Psoas muscle (tissue), 8 donors: Measurements from ENCODE around the gene ITPR1. TPM values are rescaled to one million over a fixed set of nuclear protein-coding genes. Genes with fewer than 3 reads are reported as not detected.

Experiments
- ATAC-seq, 4 donors: fragments of 200-7000 bp; cut with Tn5 transposase; one replicate each; pipeline ENCODE4 v1.9.1; 2020; ENCODE audit warnings: moderate library complexity in 3 of 4, mild to moderate bottlenecking in 2 of 4
- DNase-seq, 2 donors: peaks; one replicate each; pipeline ENCODE4 v3.0.0-alpha.2; 2020
- H3K27ac ChIP-seq: fragments of 200-600 bp; one replicate; pipeline ENCODE4 v1.8.0; 2022
- H3K27me3 ChIP-seq, 3 donors: fragments of 200-600 bp in 1 of 3; one replicate each; pipeline versions ENCODE4 v1.6.1 to v1.8.0; 2013 to 2022; ENCODE audit warnings: low read length in 2 of 3, mild to moderate bottlenecking in 2 of 3, moderate library complexity in 1 of 3; ENCODE audit not compliant: insufficient read depth in 3 of 3
- H3K36me3 ChIP-seq, 2 donors: fragments of 200-600 bp in 1 of 2; one replicate each; pipeline versions ENCODE4 v1.6.1 to v1.8.0; 2013 to 2022; ENCODE audit warnings: low read depth in 1 of 2, mild to moderate bottlenecking in 1 of 2, moderate library complexity in 1 of 2; ENCODE audit not compliant: insufficient read depth in 1 of 2
- H3K4me1 ChIP-seq: fragments of 200-600 bp; one replicate; pipeline ENCODE4 v1.8.0; 2022
- H3K4me3 ChIP-seq: fragments of 200-600 bp; one replicate; pipeline ENCODE4 v1.8.0; 2022; ENCODE audit warnings: mild to moderate bottlenecking
- H3K9me3 ChIP-seq: fragments of 200-600 bp; one replicate; pipeline ENCODE4 v1.8.0; 2022
- CTCF ChIP-seq: fragments of 200-600 bp; IDR thresholded peaks from one replicate; pipeline ENCODE4 v1.8.0; 2022; ENCODE audit warnings: antibody characterized with exemption
- WGBS, 3 donors: extraction: QIAGEN DNeasy Blood & Tissue Kit; methylation state at CpG; one replicate each; pipeline versions ENCODE4 v1.1.6 to v1.1.7; 2013; 5-methylcytosine and 5-hydroxymethylcytosine counted together
- intact Hi-C, 2 donors: fragments of 100-400 bp; cut with DNase I; formaldehyde crosslinking; loops; one replicate each; pipeline versions ENCODE4 v1.11.0 to v1.14.2; 2022
- polyA plus RNA-seq, 3 donors: library from polyadenylated mRNA; stranded (reverse); fragments of 200-250 nt; gene quantifications; one replicate each; pipeline ENCODE4 v1.2.3, GENCODE V29; 2013
- total RNA-seq, 4 donors: library from RNA; stranded (reverse); fragmentation: NEBNext Ultra II Directional in 2 of 4; extraction: Animal tissue kit (Norgen Biotek cat#: 25700) in 2 of 4; gene quantifications; one replicate each; pipeline versions ENCODE4 v1.2.1 to v1.2.4, GENCODE V29; 2021 to 2023
- donor health status: healthy with polysubstance abuse.
- donor health status: DM: no; HTN: no; CAD: no; lungs with moderate emphysema.
- donor health status: Bipolar disorder and iron deficiency.
- donor health status: healthy.
- donor health status: DM: yes; HTN: yes; CAD: no.
- donor health status: DM: no; HTN: no; CAD: no.
- donor health status: DM: no; HTN: no; CAD: no.
- donor health status: DM: yes; HTN: yes; CAD: no.

The ITPR1 gene
- total and polyA plus RNA-seq, 7 donors, result 4.4 to 9.2 (median 8.8) TPM

- no peaks in the 10 kb centered on the region for H3K36me3 ChIP-seq
- H3K27me3 ChIP-seq, result no peaks in the 10 kb centered on the region
- DNase-seq, result no peak
- no peaks in the 10 kb centered on the region for H3K4me1 ChIP-seq
- no peak overlapping the region for H3K4me3 ChIP-seq
- no peak for ATAC-seq
- intact Hi-C loops, result no loop called here
- H3K27ac ChIP-seq, result no peak overlapping the region
- 38 to 51% (median 39%) methylated on average over 1 of the region's 1 CpG for WGBS, 3 donors
- H3K9me3 ChIP-seq, result no peaks in the 10 kb centered on the region
- TF ChIP-seq CTCF, result no peak
These were observed 16.7 kb upstream of the ITPR1 start for GRCh38 chr3:4476496-4476895.

GRCh38 chr3:4478261-4478660, 14.9 kb upstream of the ITPR1 start:
- no peaks in the 10 kb centered on the region for H3K9me3 ChIP-seq
- intact Hi-C loops, result no loop called here
- no peaks in the 10 kb centered on the region for H3K4me1 ChIP-seq

DNA sequence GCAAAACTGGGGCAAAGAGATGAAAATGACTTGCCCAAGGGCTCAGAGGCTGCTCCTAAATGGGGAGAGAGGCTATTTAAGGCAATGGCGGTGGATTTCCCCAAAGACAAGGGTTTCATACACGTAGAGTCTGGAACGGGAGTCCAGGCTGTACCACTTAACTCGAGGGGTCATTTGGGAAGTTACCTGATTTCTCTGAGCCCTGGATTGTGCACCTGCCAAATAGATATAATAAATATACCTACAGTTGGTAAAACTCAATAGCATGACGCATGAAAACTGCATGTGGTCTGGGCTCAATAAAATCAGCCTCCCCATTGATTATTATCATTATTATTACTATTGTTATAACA, 1.3 kb upstream of the ITPR1 start:
- peak overlapping the region; percentile 85 for H3K27ac ChIP-seq
- H3K4me3 ChIP-seq, result peak overlapping the region; percentile 72
- H3K4me1 ChIP-seq, result peaks cover 13% of the 10 kb centered on the region
- no peaks in the 10 kb centered on the region for H3K9me3 ChIP-seq
- intact Hi-C loops, result loop anchor here (2.0 to 10.0 kb wide), 3 partner anchors 25 to 137 kb away; partner anchors contain the start of gene SUMF1 (in 1 of the 2)
- WGBS, 3 donors, result 29 to 37% (median 34%) methylated on average over 5 of the region's 5 CpGs
- no peaks in the 10 kb centered on the region for H3K27me3 ChIP-seq
- no peak for DNase-seq
- no peak for TF ChIP-seq CTCF
- no peak for ATAC-seq
- H3K36me3 ChIP-seq, result no peaks in the 10 kb centered on the region

More at GRCh38 chr3:4478261-4478660, 14.9 kb upstream of the ITPR1 start:
- Histone ChIP-seq H3K4me3 (no peak overlapping the region), H3K36me3 (no peaks in the 10 kb centered on the region), H3K27ac (no peak overlapping the region), H3K27me3 (no peaks in the 10 kb centered on the region)
- DNase-seq, result no peak
- 59 to 70% (median 65%) methylated on average over 3 of the region's 3 CpGs for WGBS, 3 donors
- no peak for ATAC-seq
- TF ChIP-seq CTCF, result no peak

- WGBS, 3 donors, result 0 to 1% (median 0%) methylated on average over 43 of the region's 43 CpGs
- no peaks in the 10 kb centered on the region for H3K9me3 ChIP-seq
- DNase-seq (peak; percentile 49 to 63), ATAC-seq (peak; percentile 51 to 75 (median 60))
- H3K36me3 ChIP-seq, result no peaks in the 10 kb centered on the region
- H3K27me3 ChIP-seq, result no peaks in the 10 kb centered on the region
- intact Hi-C loops, result loop anchor here (2.0 to 10.0 kb wide), 3 partner anchors 26 to 138 kb away; partner anchors contain the start of gene SUMF1 (in 1 of the 2)
- TF ChIP-seq CTCF, result no peak
- H3K4me3 ChIP-seq, result peak overlapping the region; percentile 72
- H3K4me1 ChIP-seq, result peaks cover 13% of the 10 kb centered on the region
- peak overlapping the region; percentile 85 for H3K27ac ChIP-seq
These were observed 737 bp upstream of the ITPR1 start for GRCh38 chr3:4492208-4493013.
